Spleen (tissue), 11 donors: ENCODE results near the gene DOCK1. TPM values are rescaled to one million over a fixed set of nuclear protein-coding genes. Genes with fewer than 3 reads are reported as not detected.

ENCODE experiments used
- DNase-seq: peaks from one replicate; pipeline ENCODE4 v3.0.0-alpha.2; 2020
- H3K27ac ChIP-seq, 8 donors: fragments of 200-600 bp; sonication (generic) in 7 of 8; 1 replicate in 4 of 8; 2 replicates in 4 of 8; pipeline versions ENCODE4 v1.5.0 to v1.8.0; 2016 to 2021; ENCODE audit warnings: inconsistent platforms in 4 of 8, mild to moderate bottlenecking in 4 of 8, moderate library complexity in 1 of 8
- H3K27me3 ChIP-seq, 7 donors: fragments of 200-600 bp; sonication (generic) in 6 of 7; replicated peaks in 1 of 7; 1 replicate in 4 of 7; 2 replicates in 3 of 7; pipeline versions ENCODE4 v1.5.0 to v1.8.0; 2016 to 2021; ENCODE audit warnings: inconsistent platforms in 3 of 7, mild to moderate bottlenecking in 1 of 7
- H3K36me3 ChIP-seq, 6 donors: fragments of 200-600 bp; sonication (generic) in 5 of 6; 1 replicate in 4 of 6; 2 replicates in 2 of 6; pipeline versions ENCODE4 v1.5.0 to v1.8.0; 2016 to 2021; ENCODE audit warnings: inconsistent platforms in 2 of 6
- H3K4me1 ChIP-seq, 6 donors: fragments of 200-600 bp; sonication (generic) in 5 of 6; 1 replicate in 3 of 6; 2 replicates in 3 of 6; pipeline versions ENCODE4 v1.5.0 to v1.8.0; 2016 to 2021; ENCODE audit warnings: inconsistent platforms in 3 of 6
- H3K4me3 ChIP-seq, 8 donors: fragments of 200-600 bp; sonication (generic) in 7 of 8; 1 replicate in 4 of 8; 2 replicates in 4 of 8; pipeline versions ENCODE4 v1.5.0 to v1.8.0; 2016 to 2021; ENCODE audit warnings: inconsistent platforms in 4 of 8, mild to moderate bottlenecking in 4 of 8, moderate library complexity in 2 of 8
- H3K9me3 ChIP-seq, 8 donors: fragments of 200-600 bp; sonication (generic) in 7 of 8; 1 replicate in 4 of 8; 2 replicates in 4 of 8; pipeline versions ENCODE4 v1.5.0 to v1.8.0; 2016 to 2021; ENCODE audit warnings: inconsistent platforms in 4 of 8
- CTCF ChIP-seq, 11 experiments: fragments of 200-600 bp in 7 of 11; fragments of 450-650 bp in 4 of 11; sonication (generic) in 4 of 11; IDR thresholded peaks in 8 of 11; conservative IDR thresholded peaks in 3 of 11; 1 replicate in 7 of 11; 2 replicates in 4 of 11; pipeline versions ENCODE4 v1.4.0 to v1.8.0; 2016 to 2021; ENCODE audit warnings: antibody characterized with exemption in 11 of 11, inconsistent platforms in 4 of 11, mild to moderate bottlenecking in 1 of 11
- POLR2A ChIP-seq, 3 donors: fragments of 450-650 bp; IDR thresholded peaks; one replicate each; pipeline ENCODE4 v1.5.1; 2017; ENCODE audit warnings: antibody characterized with exemption in 3 of 3, mild to moderate bottlenecking in 1 of 3
- POLR2AphosphoS5 ChIP-seq, 3 donors: sonication (generic); formaldehyde crosslinking; IDR thresholded peaks; one replicate each; pipeline ENCODE4 v1.5.1; 2017; ENCODE audit warnings: antibody characterized with exemption in 3 of 3
- WGBS, 5 donors: extraction: QIAGEN DNeasy Blood & Tissue Kit in 3 of 5; methylation state at CpG; one replicate each; pipeline versions ENCODE4 v1.1.5 to v1.1.7; 2013 to 2018; 5-methylcytosine and 5-hydroxymethylcytosine counted together
- intact Hi-C: fragments of 100-400 bp; cut with DNase I; formaldehyde crosslinking; loops from one replicate; pipeline ENCODE4 v1.15.0; 2023; ENCODE audit warnings: low total_unique reads
- polyA plus RNA-seq, 3 donors: library from polyadenylated mRNA; stranded (reverse); fragments of 200-250 nt; gene quantifications; one replicate each; pipeline ENCODE4 v1.2.1, GENCODE V29; 2013
- total RNA-seq, 7 donors: library from RNA; depleted of rRNA in 3 of 7; stranded (reverse); fragments of >200 nt in 3 of 7; fragmentation: NEBNext Ultra II Directional in 4 of 7; extraction: Animal tissue kit (Norgen Biotek cat#: 25700) in 4 of 7; gene quantifications; one replicate each; pipeline versions ENCODE4 v1.1.0 to v1.2.1, GENCODE V29; 2016 to 2021
- donor health status: healthy with polysubstance abuse.
- donor health status: DM: no; HTN: no; CAD: no; lungs with moderate emphysema.
- donor health status: DM: no; HTN: no; CAD: no.
- donor health status: Bipolar disorder and iron deficiency.
- donor health status: healthy.
- donor health status: DM: no; HTN: no; CAD: no.
- donor health status: DM: yes; HTN: yes; CAD: no.

Gene DOCK1
- total and polyA plus RNA-seq, 10 donors = 2.2 to 40.5 (median 25.1) TPM

DNA sequence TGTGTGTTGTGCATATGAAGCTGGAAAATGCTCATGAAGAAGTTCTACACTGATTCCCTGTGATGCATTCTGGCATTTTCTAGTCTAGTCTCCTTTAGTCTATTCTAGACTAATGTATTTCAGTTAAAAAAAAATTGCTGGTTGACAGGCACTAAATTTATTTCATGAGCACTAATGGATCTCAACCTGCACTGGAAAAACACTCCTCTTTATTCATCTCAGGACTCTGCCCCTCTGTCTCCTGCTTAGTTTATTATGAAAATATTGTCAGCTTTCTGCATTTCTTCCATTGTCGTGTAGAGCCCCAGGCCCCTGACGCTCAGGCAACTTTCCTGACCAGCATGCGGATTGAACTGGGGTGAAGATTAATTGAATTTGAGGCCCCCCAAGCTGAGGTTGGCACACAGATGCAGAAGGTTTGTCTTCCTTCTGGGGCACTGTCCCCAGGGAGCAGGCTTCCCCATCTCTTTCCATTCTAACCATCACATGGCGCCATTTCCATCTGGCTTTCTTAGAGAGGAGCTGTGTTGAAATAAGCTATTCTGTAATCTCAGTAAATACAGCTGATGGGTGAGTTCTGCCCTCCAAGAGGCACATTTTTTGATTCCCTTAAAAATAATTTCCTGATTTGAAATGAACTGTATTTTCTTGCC is 162.4 kb downstream of the DOCK1 start:
- no peak for TF ChIP-seq POLR2AphosphoS5 (IDR thresholded peaks at IDR 0.05)
- no peak for TF ChIP-seq CTCF (IDR thresholded peaks at IDR 0.05 in 8 of 11, conservative IDR thresholded peaks at IDR 0.05 in 3 of 11)
- TF ChIP-seq POLR2A (IDR thresholded peaks at IDR 0.05) = no peak
- H3K27me3 ChIP-seq = no peaks in the 10 kb centered on the region
- peaks cover 0 to 60% (median 8%) of the 10 kb centered on the region in 6 donors for H3K36me3 ChIP-seq
- no peak for DNase-seq
- 93 to 98% (median 97%) methylated on average over 4 of the region's 4 CpGs for WGBS, 5 donors
- no peak overlapping the region for H3K27ac ChIP-seq
- no peaks in the 10 kb centered on the region for H3K4me1 ChIP-seq
- H3K9me3 ChIP-seq = no peaks in the 10 kb centered on the region
- intact Hi-C loops = no loop called here
- H3K4me3 ChIP-seq = no peak overlapping the region

DNA sequence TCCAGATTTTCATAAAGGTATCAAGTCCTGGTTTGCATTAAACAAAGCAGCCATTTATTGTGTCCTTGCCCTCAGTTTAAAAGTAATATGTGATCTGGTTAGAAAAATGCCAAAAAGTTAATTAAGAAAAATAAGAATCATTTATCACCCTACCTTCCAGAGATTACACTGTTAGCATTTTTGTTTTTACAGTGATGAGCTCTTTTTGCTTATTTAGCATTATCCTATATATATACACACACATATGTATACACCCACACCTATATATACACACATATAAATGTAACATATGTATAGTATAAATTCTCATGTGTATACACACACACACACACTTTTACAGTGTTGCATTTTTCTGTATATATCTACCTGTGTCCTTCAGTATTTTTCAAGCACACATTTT is 163.3 kb downstream of the DOCK1 start:
- Histone ChIP-seq H3K36me3 (peaks cover 0 to 55% (median 7%) of the 10 kb centered on the region in 6 donors), H3K27ac (no peak overlapping the region), H3K4me1 (no peaks in the 10 kb centered on the region), H3K4me3 (no peak overlapping the region), H3K9me3 (no peaks in the 10 kb centered on the region), H3K27me3 (no peaks in the 10 kb centered on the region)
- TF ChIP-seq CTCF (IDR thresholded peaks at IDR 0.05 in 8 of 11, conservative IDR thresholded peaks at IDR 0.05 in 3 of 11) (no peak), POLR2AphosphoS5 (IDR thresholded peaks at IDR 0.05) (no peak), POLR2A (IDR thresholded peaks at IDR 0.05) (no peak)
- intact Hi-C loops = no loop called here
- no peak for DNase-seq

GRCh38 chr10:127069436-127069835 is 164.2 kb downstream of the DOCK1 start:
- Histone ChIP-seq H3K4me3 (no peak overlapping the region), H3K27me3 (no peaks in the 10 kb centered on the region), H3K27ac (no peak overlapping the region), H3K36me3 (peaks cover 0 to 53% (median 7%) of the 10 kb centered on the region in 6 donors), H3K9me3 (no peaks in the 10 kb centered on the region), H3K4me1 (no peaks in the 10 kb centered on the region)
- 78 to 95% (median 82%) methylated on average over 4 of the region's 4 CpGs for WGBS, 5 donors
- intact Hi-C loops = no loop called here
- TF ChIP-seq CTCF (IDR thresholded peaks at IDR 0.05 in 8 of 11, conservative IDR thresholded peaks at IDR 0.05 in 3 of 11) = no peak
- no peak for TF ChIP-seq POLR2AphosphoS5 (IDR thresholded peaks at IDR 0.05)
- no peak for TF ChIP-seq POLR2A (IDR thresholded peaks at IDR 0.05)
- no peak for DNase-seq

DNA sequence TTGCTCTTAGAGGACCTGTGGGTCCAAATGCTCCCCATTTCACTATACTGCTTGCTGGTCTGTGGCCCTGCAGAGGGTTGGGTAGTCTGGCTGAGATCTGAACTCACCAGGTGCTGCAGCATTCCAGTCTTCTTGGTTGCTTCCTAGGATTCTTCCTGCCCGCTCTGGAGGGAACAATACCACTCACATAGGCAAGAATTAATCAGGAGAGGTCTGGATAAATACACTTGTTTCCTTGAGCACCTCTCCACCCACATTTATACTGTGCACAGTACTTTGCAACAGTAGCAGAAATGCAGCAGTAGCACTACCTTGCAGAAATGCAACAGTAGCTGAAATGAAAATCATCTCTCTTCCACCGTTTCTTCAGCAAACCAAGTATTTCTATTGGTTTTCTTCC is 165.9 kb downstream of the DOCK1 start:
- 78 to 94% (median 84%) methylated on average over 2 of the region's 2 CpGs for WGBS, 5 donors
- peaks cover 0 to 47% (median 5%) of the 10 kb centered on the region in 6 donors for H3K36me3 ChIP-seq

More for the DNA sequence above, 165.9 kb downstream of the DOCK1 start:
- H3K9me3 ChIP-seq = no peaks in the 10 kb centered on the region
- TF ChIP-seq CTCF (IDR thresholded peaks at IDR 0.05 in 8 of 11, conservative IDR thresholded peaks at IDR 0.05 in 3 of 11) (no peak), POLR2AphosphoS5 (IDR thresholded peaks at IDR 0.05) (no peak), POLR2A (IDR thresholded peaks at IDR 0.05) (no peak)
- H3K4me3 ChIP-seq = no peak overlapping the region
- intact Hi-C loops = no loop called here
- no peak for DNase-seq
- no peaks in the 10 kb centered on the region for H3K4me1 ChIP-seq
- no peak overlapping the region for H3K27ac ChIP-seq
- H3K27me3 ChIP-seq = no peaks in the 10 kb centered on the region
